NK-92 (cell line): Measurements from ENCODE around the gene KCNN1.
"Not testable (repeated sequence)": the region's sequence is repeated elsewhere in the genome, so short reads cannot be mapped to it uniquely, and the experiment has no call there.

Experiments used
- DNase-seq: peaks from one replicate; lab custom pipeline; 2025; ENCODE audit not compliant: unreplicated experiment; lab: John Stamatoyannopoulos, UW

The KCNN1 gene

DNA sequence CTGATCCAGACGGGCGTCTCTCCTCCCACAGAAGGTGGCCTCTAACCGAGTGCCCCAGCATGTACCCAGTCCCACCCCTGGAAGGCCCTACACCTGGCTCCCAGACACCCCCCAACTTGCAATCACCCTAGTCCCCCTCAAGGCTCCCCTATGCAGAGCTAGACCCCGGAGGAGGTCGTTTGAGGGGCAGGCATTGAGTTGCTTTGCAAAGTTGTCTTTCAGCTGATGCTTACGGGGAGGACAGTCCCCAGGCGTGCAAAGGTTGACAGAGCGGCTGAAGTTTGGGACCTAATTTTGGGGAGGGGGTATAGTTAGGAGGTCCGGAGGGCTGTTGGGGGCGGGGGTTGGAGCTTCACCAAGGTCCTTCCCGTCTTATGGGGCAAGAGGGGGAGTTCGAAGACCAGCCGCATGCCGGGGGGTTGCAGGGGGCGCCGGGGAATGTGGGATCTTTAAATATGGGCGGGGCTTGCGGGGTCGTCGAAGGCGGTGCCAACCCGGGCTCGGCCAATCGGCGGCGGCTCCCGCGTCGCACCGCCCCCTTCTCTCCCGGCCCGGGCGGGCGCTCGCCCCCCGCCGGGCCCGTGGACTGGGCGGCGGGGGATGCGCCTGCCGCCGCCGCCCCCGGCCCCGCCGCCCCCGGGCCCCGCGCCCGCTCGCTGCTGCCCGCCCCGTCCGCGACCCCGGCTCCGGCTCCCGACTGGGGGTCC is at the start of gene KCNN1:
Gene KCNN1 (plus strand): TSS at position 558 of the 707 bp plus-strand sequence. CDS start 6,782 bp downstream, outside the sequence.
- DNase-seq: no peak

DNA sequence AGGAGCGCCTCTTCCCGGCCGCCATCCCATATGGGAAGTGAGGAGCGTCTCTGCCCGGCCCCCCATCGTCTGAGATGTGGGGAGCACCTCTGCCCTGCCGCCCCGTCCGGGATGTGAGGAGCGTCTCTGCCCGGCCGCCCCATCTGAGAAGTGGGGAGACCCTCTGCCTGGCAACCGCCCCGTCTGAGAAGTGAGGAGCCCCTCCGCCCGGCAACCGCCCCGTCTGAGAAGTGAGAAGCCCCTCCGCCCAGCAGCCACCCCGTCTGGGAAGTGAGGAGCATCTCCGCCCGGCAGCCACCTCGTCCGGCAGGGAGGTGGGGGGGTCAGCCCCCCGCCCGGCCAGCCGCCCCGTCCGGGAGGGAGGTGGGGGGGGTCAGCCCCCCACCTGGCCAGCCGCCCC is 48.8 kb upstream of the KCNN1 start:
- DNase-seq: not testable (repeated sequence)

GRCh38 chr19:17919122-17919521 is 47.8 kb upstream of the KCNN1 start:
- not testable (repeated sequence) for DNase-seq

GRCh38 chr19:17920527-17920926 is 46.4 kb upstream of the KCNN1 start:
- DNase-seq: no peak

- no peak for DNase-seq
Observed at GRCh38 chr19:17922138-17922537, 44.8 kb upstream of the KCNN1 start.

DNA sequence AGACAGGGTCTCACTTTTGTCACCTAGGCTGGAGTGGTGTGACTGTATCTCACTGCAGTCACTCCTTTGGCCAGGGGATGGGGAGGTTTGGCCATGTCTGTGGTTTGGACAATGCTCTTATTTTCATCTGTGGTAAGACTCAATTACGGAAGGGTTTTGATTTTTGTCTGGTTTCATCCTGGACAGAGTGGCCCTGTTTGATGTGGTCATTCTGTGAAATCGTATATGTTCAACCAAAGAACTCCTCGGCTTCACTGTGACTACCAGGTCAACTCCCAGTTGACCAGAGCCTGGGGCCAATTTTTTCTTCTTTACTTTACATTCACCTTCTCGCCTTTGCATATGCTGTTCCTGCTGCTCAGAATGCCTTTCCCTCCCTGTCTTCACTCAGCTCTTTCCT is 40.9 kb upstream of the KCNN1 start:
- DNase-seq: no peak

DNA sequence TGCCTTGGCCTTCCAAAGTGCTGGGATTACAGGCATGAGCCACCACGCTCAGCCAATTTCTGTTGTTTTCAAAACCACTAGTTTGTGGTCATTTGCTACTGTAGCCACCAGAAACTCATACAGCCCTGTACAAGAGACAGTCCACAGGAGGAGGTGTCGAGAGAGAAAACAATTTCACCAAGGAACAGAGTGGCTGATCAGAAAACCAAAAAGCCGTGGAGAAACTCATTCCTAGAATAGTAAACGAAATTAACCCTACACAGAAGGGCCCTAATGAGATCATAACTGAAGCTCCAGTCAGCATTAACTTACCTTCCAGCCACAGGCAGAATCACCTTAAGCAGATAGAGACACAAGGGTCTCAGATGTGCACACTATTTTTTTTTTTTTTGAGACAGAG is 37.9 kb upstream of the KCNN1 start:
- DNase-seq: no peak

DNA sequence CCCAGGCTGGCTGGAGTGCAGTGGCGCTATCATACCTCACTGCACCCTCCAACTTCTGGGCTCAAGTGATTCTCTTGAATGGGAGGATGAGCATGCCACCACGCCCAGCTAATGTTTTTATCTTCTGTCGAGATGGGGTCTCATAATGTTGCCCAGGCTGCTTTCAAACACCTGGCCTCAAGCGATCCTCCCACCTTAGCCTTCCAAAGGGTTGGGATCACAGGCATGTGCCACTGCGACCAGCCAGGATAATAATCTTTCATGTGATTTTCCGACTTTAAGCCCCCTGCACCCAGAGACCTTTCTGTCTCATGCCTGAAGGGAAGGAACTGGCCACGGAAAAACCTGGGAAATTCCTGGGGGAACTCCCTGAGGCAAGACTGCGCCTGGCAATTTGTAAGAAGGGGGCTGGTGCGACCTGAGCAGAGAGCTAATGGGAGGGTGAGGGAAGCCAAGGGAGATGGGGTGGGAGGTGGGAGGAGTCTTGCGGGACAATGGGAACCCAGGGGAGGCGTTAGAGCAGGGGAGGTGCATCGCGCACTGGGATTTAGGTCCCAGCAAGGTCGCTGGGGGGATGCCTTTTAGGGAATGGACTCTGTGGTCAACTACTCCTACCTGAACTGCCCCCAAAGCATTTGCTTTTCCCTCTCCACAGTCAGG is 35.2 kb upstream of the KCNN1 start:
- DNase-seq: no peak

DNA sequence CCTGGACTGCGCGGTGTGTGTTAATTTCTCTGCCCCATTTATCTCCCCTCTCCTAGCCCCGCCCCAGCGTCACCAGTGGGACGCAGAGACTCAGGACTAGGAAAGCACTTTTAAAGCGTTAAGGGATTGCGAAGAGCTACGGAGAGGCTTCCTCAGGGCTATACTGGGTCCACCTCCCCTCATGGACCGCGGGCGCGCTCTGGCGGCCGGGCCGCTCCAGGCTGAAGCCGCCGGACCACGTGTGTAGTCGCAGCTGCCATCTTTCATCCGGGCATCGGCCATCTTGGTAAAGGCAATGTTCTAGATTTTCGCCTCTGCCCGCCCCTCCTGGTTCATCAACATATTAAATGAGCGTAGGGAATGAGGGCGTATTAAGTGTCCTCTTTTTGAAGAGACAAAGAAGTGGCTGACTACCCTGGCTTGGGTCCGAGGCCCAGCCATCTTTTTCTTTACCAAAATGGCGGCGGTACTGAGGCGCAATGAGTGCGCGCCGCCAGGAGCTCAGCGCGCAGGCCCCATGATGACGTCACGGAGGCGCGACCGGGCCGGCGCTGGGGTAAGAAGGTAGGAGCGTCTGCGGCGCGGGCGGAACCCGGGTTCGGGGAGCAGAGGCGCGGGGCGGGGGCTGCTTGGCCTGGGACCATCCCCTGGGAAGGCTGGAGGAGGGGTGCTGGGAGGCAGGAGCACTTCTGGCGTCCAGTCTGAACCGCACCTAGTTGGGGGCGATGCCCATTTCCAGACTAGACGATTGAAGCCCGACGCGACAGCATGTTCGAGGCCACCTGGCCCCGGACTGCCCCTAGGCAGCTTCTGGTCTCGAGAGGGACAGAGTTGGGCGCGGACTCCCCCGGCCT is 34.2 kb upstream of the KCNN1 start, which contains the start of gene CCDC124:
Gene CCDC124 (plus strand): TSS at position 531 of the 854 bp plus-strand sequence. CDS start 3,406 bp downstream, outside the sequence.
- peak; percentile 54 for DNase-seq

DNA sequence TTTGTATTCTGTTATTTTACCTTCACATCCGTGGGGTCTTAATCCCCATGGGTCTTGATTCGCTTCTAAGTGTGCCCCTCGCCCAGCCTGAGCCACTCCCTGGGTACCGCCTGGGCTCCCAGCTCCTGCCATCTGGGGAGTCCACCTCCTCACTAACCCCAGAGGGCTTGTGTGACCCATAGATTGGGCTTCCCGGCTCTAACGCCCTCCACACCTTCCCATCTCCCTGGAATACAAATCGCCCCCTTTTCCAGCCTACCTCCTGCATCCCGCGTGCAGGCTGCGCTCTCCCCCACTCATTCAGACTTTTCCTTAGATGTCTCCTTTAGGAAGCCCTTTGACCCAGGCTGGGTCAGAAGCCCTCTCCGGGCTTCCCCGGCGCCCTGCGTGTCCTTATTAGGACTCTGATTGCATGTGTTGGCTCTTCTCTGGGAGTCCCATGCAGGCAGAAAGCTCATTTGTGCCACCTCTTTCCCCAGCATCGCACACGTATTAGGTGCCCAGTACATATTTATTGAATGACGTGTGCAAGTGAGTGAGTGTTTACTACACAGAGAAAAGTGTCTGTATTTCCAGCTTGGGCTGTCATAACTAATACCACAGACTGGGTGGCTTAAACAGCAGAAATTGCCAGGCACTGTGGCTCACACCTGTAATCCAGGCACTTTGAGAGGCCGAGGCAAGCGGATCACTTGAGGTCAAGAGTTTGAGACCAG is 33.3 kb upstream of the KCNN1 start:
- DNase-seq: no peak

DNA sequence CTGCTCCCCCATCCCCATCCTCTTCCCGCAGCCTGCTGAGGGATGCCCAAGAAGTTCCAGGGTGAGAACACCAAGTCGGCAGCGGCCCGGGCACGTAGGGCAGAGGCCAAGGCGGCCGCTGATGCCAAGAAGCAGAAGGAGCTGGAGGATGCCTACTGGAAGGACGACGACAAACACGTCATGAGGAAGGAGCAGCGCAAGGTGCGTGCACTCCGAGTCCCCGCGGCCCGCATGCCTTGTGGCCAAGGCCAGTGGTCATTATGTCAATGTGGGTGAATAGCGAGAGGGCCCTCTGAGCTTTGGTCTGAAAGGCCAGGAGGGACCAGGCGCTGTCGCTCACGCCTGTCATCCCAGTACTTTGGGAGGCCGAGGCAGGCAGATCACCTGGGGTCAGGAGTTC is 30.5 kb upstream of the KCNN1 start:
- no peak for DNase-seq

GRCh38 chr19:17937371-17937900 is 29.5 kb upstream of the KCNN1 start:
- DNase-seq: no peak

GRCh38 chr19:17938092-17938845 is 28.6 kb upstream of the KCNN1 start:
- DNase-seq: no peak

- DNase-seq: no peak
Observed at GRCh38 chr19:17942181-17942580, 24.7 kb upstream of the KCNN1 start.

DNA sequence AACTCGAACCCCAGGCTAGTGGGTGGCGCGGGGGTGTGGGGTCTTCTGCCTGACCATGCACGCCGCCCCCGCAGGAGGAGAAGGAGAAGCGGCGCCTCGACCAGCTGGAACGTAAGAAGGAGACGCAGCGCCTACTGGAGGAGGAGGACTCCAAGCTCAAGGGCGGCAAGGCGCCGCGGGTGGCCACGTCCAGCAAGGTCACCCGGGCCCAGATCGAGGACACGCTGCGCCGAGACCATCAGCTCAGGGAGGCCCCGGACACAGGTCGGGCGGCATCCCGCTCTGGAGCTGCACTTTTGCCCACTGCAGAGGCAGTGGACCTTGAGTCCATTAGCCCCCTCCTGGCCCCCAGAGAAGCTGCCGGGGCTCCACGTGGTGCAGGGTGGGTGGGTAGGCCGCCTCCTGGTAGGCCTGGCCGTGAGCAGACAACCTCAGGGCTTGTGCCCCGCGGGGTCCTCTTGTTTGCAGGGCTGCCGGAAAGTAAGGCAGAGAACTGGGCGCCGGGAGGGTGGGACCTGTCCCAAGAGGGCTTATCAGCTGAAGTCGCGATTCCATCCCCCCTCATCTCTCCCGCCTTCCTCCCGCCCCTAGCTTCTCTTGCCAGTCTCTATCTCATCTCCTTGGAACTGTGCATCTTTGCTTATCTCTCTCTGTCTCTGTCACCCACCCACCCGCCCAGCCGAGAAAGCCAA is 24.2 kb upstream of the KCNN1 start:
- no peak for DNase-seq

- DNase-seq: no peak
Observed at GRCh38 chr19:17943274-17944221, 23.4 kb upstream of the KCNN1 start.

DNA sequence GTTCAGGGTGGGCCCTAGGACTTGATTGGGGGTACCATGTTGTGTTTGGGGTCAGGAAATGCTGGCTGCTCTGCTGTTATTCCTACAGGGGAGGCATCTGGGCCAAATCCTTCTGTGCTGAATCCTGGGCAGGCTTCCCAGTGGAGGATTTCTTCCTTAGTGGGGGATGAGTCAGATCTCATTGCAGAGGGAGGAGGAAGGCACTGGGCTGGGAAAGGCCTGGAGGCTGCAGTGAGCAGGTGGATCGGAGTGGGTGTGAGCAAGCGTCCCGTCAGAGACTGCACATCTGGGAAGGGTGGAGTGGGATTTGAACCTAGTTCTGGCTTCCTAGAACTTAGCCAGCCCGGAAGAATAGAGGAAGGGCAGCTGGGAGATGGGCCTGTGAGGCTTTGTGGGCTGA is 22.6 kb upstream of the KCNN1 start:
- no peak for DNase-seq
